GM12801 (cell line): ENCODE data around the gene FRRS1L.

Experiments used
- TF ChIP-seq, protein P1 (sequence below): IDR thresholded peaks from one replicate; pipeline ENCODE4 v1.5.1; 2011; ENCODE audit warnings: control low read depth; ENCODE audit not compliant: insufficient read length; ENCODE audit errors: extremely low read depth

The FRRS1L gene

DNA sequence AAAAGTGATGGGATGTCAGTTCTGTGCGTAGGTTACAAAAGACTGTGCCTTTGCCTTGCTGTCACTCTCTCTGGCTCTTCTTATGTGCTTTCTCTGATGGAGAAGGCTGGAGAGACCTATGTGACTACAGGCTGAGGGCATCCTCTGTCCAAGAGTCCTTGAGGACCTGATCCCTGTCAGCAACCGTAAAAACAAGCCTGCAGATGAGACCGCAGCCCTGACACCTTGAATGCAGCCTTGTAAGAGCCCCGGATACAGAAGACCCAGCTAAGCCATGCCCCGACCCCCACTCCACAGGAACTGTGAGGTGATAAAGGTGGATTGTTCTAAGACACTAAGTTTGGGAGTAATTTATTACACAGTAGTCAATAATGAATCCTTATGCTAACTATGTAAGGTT lies 32.6 kb upstream of the FRRS1L start:
- TF ChIP-seq, protein P1, sequence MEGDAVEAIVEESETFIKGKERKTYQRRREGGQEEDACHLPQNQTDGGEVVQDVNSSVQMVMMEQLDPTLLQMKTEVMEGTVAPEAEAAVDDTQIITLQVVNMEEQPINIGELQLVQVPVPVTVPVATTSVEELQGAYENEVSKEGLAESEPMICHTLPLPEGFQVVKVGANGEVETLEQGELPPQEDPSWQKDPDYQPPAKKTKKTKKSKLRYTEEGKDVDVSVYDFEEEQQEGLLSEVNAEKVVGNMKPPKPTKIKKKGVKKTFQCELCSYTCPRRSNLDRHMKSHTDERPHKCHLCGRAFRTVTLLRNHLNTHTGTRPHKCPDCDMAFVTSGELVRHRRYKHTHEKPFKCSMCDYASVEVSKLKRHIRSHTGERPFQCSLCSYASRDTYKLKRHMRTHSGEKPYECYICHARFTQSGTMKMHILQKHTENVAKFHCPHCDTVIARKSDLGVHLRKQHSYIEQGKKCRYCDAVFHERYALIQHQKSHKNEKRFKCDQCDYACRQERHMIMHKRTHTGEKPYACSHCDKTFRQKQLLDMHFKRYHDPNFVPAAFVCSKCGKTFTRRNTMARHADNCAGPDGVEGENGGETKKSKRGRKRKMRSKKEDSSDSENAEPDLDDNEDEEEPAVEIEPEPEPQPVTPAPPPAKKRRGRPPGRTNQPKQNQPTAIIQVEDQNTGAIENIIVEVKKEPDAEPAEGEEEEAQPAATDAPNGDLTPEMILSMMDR, result no peak

DNA sequence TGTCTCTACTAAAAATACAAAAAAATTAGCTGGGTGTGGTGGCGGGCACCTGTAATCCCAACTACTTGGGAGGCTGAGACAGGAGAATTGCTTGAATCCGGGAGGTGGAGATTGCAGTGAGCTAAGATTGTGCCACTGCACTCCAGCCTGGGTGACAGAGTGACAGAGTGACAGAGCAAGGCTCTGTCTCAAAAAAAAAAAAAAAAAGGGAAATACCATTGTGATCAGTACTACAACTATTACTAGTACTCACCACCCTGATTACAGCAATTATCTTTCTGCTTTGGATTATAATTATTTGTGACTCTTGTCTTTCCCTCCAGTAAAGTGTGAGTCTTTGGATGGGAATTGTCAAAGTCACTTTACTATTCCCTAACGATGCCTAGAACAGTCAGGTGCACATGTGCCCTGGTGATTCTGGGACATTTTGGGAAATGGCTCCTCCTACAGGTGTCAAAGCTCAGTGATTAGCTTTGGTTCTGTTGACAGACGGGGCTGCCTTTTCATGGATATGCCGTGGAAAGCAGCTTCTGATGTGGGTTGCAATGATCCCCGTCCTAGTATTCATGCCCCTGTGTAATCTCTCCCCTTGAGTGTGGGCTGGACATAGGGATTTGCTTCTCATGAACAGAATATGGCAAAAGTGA lies 31.8 kb upstream of the FRRS1L start:
- TF ChIP-seq, protein P1, result no peak

- TF ChIP-seq, protein P1, result no peak
Observed at GRCh38 chr9:109193974-109194556, 27.0 kb upstream of the FRRS1L start.

DNA sequence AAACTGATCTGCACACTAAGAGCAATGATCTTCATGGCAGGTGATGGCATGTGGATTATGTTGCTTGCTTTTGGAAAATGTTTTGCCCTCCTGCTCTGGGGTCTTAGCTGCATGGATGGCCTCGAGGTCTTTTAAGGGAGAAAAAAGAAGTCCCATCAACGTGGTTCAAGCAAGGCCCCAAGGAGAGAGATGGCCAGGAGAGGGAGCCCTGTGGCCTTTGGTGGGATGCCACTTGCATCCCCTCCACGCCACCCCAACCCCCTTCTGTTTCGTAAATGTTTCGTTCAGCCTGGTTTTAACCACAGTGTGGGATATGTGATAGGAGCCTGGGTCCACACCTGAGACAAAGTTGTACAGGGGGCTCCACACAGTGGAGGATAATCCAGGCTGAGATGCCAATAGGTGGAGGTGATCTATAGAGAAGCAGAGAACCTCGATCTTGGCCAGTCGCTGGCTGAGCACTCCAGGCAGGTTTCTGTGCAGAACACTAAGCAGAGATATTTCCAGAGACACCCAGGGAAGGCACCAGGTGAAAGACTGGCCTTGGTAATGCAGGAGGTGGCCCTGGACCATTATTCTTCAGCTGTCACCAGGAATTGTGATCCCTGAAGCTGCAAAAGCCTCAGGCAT lies 25.8 kb upstream of the FRRS1L start:
- TF ChIP-seq, protein P1, result no peak

DNA sequence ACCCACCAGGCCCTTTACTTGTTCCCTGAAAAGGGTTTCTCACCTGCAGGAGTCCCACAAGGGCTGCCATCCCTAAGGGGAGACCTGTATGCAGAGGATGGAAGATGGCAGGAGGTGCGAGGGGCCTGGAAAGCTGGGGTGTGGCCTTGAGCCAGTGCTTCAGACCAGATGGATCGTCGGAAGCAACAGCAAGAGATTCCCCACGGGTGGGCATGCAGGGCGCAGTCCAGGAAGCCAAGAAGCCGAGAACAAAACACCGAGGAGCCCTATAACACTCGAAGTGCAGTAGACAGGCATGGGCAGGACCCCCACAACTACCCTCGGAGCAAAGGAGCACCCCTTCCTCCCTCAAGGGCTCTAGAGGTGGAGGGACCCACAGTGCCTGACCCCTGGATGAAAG lies 24.7 kb upstream of the FRRS1L start:
- TF ChIP-seq, protein P1, result no peak

- TF ChIP-seq, protein P1, result no peak
Observed at GRCh38 chr9:109190151-109190550, 23.1 kb upstream of the FRRS1L start.

GRCh38 chr9:109186857-109187520 lies 19.9 kb upstream of the FRRS1L start:
- TF ChIP-seq, protein P1, result no peak
